Subcutaneous abdominal adipose tissue (tissue), 5 donors: ENCODE results near the gene CA6.

Experiments
- H3K27ac ChIP-seq: one replicate; pipeline ENCODE4 v1.7.0; 2013; ENCODE audit warnings: low read depth, mild to moderate bottlenecking, inconsistent platforms, low read length, moderate library complexity
- H3K27me3 ChIP-seq, 5 donors: one replicate each; pipeline ENCODE4 v1.7.0; 2013; ENCODE audit warnings: low read length in 5 of 5, inconsistent platforms in 1 of 5; ENCODE audit not compliant: control insufficient read depth in 5 of 5, insufficient read depth in 4 of 5
- H3K36me3 ChIP-seq, 5 donors: one replicate each; pipeline ENCODE4 v1.7.0; 2013; ENCODE audit warnings: low read length in 5 of 5; ENCODE audit not compliant: control insufficient read depth in 5 of 5, insufficient read depth in 5 of 5
- H3K4me1 ChIP-seq, 5 donors: one replicate each; pipeline ENCODE4 v1.7.0; 2013; ENCODE audit warnings: low read length in 5 of 5, mild to moderate bottlenecking in 3 of 5, moderate library complexity in 1 of 5; ENCODE audit not compliant: control insufficient read depth in 5 of 5, insufficient read depth in 5 of 5
- H3K4me3 ChIP-seq, 5 donors: one replicate each; pipeline ENCODE4 v1.7.0; 2013; ENCODE audit warnings: low read length in 5 of 5, low read depth in 1 of 5
- H3K9ac ChIP-seq, 5 donors: one replicate each; pipeline ENCODE4 v1.7.0; 2013; ENCODE audit warnings: low read length in 5 of 5, mild to moderate bottlenecking in 4 of 5, moderate library complexity in 3 of 5
- H3K9me3 ChIP-seq, 5 donors: one replicate each; pipeline ENCODE4 v1.7.0; 2013; ENCODE audit warnings: low read length in 5 of 5; ENCODE audit not compliant: control insufficient read depth in 5 of 5
- donor health status: healthy.
- donor health status: healthy.
- donor health status: healthy.
- donor health status: healthy.
- donor health status: healthy.

Gene CA6

GRCh38 chr1:8943498-8944405 lies 1.9 kb upstream of the CA6 start:
- H3K9ac ChIP-seq: no peak overlapping the region
- H3K4me1 ChIP-seq: peaks cover 0 to 14% (median 6%) of the 10 kb centered on the region in 5 donors
- no peak overlapping the region for H3K4me3 ChIP-seq
- H3K9me3 ChIP-seq: no peaks in the 10 kb centered on the region
- no peak overlapping the region for H3K27ac ChIP-seq
- H3K27me3 ChIP-seq: no peaks in the 10 kb centered on the region
- no peaks in the 10 kb centered on the region for H3K36me3 ChIP-seq

GRCh38 chr1:8947127-8947691 lies 1.5 kb downstream of the CA6 start:
- Histone ChIP-seq H3K27me3 (no peaks in the 10 kb centered on the region), H3K9ac (no peak overlapping the region), H3K36me3 (no peaks in the 10 kb centered on the region), H3K4me1 (peaks cover 0 to 14% (median 6%) of the 10 kb centered on the region in 5 donors), H3K27ac (no peak overlapping the region), H3K4me3 (no peak overlapping the region), H3K9me3 (no peaks in the 10 kb centered on the region)

- no peaks in the 10 kb centered on the region for H3K27me3 ChIP-seq
- H3K4me3 ChIP-seq: no peak overlapping the region
- no peaks in the 10 kb centered on the region for H3K9me3 ChIP-seq
- H3K36me3 ChIP-seq: no peaks in the 10 kb centered on the region
- no peak overlapping the region for H3K27ac ChIP-seq
- H3K4me1 ChIP-seq: peaks cover 0 to 7% (median 6%) of the 10 kb centered on the region in 5 donors
- H3K9ac ChIP-seq: no peak overlapping the region
Observed at GRCh38 chr1:8950309-8950708, 4.6 kb downstream of the CA6 start.

DNA sequence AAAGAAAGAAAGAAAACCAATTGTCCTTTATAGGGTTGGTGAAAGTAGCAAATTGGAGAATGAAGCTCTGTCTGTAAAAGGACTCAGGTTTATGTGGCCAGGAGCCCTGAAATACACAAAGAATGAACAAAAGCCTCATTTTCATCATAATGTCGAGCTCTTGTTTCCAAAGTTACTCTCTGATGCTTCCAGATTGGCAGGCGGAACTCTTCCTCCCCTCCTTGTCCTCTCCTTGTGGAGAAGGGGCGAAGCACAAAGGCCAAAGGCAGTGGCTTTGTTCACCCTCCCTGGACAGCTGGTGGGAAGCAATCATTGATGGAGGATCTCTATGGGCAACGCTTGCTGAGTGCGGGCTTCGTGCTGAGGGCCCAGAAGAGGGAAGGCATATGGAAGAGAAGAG lies 5.6 kb downstream of the CA6 start:
- Histone ChIP-seq H3K9ac (no peak overlapping the region), H3K36me3 (no peaks in the 10 kb centered on the region), H3K4me1 (peaks cover 0 to 7% (median 6%) of the 10 kb centered on the region in 5 donors), H3K4me3 (no peak overlapping the region), H3K27me3 (no peaks in the 10 kb centered on the region), H3K27ac (no peak overlapping the region), H3K9me3 (no peaks in the 10 kb centered on the region)

- Histone ChIP-seq H3K4me1 (no peaks in the 10 kb centered on the region), H3K4me3 (no peak overlapping the region), H3K36me3 (no peaks in the 10 kb centered on the region), H3K27me3 (no peaks in the 10 kb centered on the region), H3K9me3 (no peaks in the 10 kb centered on the region), H3K9ac (no peak overlapping the region), H3K27ac (no peak overlapping the region)
Observed at GRCh38 chr1:8955406-8955805, 9.7 kb downstream of the CA6 start.

DNA sequence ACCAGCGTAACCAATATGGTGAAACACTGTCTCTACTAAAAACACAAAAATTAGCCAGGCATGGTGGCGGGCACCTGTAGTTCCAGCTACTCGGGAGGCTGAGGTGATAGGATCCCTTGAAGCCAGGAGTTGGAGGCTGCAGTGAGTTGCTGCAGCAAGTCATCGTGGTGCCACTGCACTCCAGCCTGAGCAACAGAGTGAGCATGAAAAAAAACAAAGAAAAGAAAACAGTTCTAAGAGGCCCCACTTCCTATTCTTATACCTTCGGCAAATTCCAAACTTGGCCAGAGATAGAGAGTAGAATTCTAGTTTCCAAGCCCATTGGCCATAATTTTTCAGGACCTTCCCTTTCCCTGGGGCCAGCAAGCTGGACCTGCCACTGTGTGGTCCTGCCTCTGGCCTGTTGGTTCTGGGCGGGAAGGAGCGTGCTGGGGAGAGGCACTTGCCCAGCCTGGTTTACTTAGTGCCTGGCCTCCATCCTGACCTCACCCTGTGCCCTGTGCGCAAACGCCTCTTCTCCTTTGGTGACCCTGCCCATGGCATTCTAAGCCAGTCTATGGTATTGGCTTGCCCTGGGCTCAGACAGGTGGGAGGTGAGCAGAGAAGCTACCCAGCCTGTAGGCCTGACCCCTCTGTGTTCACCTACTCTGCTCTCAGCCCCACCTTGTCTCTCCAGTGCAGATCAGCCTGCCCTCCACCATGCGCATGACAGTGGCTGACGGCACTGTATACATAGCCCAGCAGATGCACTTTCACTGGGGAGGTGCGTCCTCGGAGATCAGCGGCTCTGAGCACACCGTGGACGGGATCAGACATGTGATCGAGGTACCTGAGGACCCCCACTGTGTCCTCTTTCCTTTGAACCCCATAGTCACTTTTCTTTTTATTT lies 11.0 kb downstream of the CA6 start:
- Histone ChIP-seq H3K9ac (no peak overlapping the region), H3K4me3 (no peak overlapping the region), H3K27ac (no peak overlapping the region), H3K36me3 (no peaks in the 10 kb centered on the region), H3K27me3 (no peaks in the 10 kb centered on the region), H3K9me3 (peaks cover 0 to 3% (median 0%) of the 10 kb centered on the region in 5 donors), H3K4me1 (no peaks in the 10 kb centered on the region)

GRCh38 chr1:8962812-8963530 lies 17.3 kb downstream of the CA6 start:
- Histone ChIP-seq H3K27ac (no peak overlapping the region), H3K9ac (no peak overlapping the region), H3K27me3 (no peaks in the 10 kb centered on the region), H3K36me3 (no peaks in the 10 kb centered on the region), H3K4me3 (no peak overlapping the region), H3K4me1 (no peaks in the 10 kb centered on the region), H3K9me3 (peaks cover 0 to 3% (median 0%) of the 10 kb centered on the region in 5 donors)

DNA sequence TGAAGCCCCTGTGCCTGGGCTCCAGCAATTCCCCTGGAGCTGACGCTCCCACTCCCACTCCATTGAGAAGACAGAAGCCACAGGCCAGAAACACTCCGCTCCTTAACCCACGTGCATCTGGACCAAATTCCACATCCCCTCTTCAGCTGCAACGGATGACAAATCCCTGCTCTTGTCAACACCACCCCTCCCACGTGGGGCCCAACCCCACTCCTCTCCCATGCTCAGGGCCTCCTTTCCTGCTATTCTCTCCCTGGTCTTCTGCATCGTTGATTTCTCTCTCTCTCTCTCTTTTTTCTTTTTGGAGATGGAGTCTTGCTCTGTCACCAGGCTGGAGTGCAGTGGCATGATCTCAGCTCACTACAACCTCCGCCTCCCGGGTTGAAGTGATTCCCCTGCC lies 18.3 kb downstream of the CA6 start:
- no peak overlapping the region for H3K9ac ChIP-seq
- H3K27me3 ChIP-seq: no peaks in the 10 kb centered on the region
- H3K27ac ChIP-seq: no peak overlapping the region
- H3K4me3 ChIP-seq: no peak overlapping the region
- no peaks in the 10 kb centered on the region for H3K4me1 ChIP-seq
- peaks cover 0 to 3% (median 0%) of the 10 kb centered on the region in 5 donors for H3K9me3 ChIP-seq
- H3K36me3 ChIP-seq: no peaks in the 10 kb centered on the region

- Histone ChIP-seq H3K4me1 (no peaks in the 10 kb centered on the region), H3K9me3 (peaks cover 0 to 7% (median 0%) of the 10 kb centered on the region in 5 donors), H3K27me3 (no peaks in the 10 kb centered on the region), H3K27ac (no peak overlapping the region), H3K36me3 (no peaks in the 10 kb centered on the region), H3K9ac (no peak overlapping the region), H3K4me3 (no peak overlapping the region)
Observed at GRCh38 chr1:8965121-8965820, 19.6 kb downstream of the CA6 start.
